Measurements from ENCODE around the gene RSRC1.

Gene RSRC1

GRCh38 chr3:158465074-158465473, 355.2 kb downstream of the RSRC1 start:
- no peak for TF ChIP-seq SNAI2 (CRISPR knock-in tag; IDR thresholded peaks at IDR 0.05)
- TF ChIP-seq TCF4 (CRISPR knock-in tag; IDR thresholded peaks at IDR 0.05; ENCODE audit: borderline replicate concordance) = no peak
- no peak for ATAC-seq

- no peak for TF ChIP-seq ZNF8 (CRISPR knock-in tag; IDR thresholded peaks at IDR 0.05)
- TF ChIP-seq ZNF565 (CRISPR knock-in tag; conservative IDR thresholded peaks at IDR 0.05; ENCODE audit: low read depth) = no peak
- no peak for TF ChIP-seq ESRRG (CRISPR knock-in tag; IDR thresholded peaks at IDR 0.05)
- no peak for TF ChIP-seq ZFP3 (CRISPR knock-in tag; IDR thresholded peaks at IDR 0.05)
- TF ChIP-seq GLIS3 (CRISPR knock-in tag; IDR thresholded peaks at IDR 0.05) = no peak
- TF ChIP-seq TCF4 (CRISPR knock-in tag; IDR thresholded peaks at IDR 0.05; ENCODE audit: borderline replicate concordance) = no peak
- no peak for TF ChIP-seq ZNF70 (CRISPR knock-in tag; IDR thresholded peaks at IDR 0.05)
- TF ChIP-seq ZC3H10 (CRISPR knock-in tag; IDR thresholded peaks at IDR 0.05) = no peak
- no peak for TF ChIP-seq POU6F1 (CRISPR knock-in tag; IDR thresholded peaks at IDR 0.05; ENCODE audit: borderline replicate concordance, low read depth)
- no peak for TF ChIP-seq BACH2 (CRISPR knock-in tag; IDR thresholded peaks at IDR 0.05; ENCODE audit: borderline replicate concordance)
- TF ChIP-seq TSHZ2 (CRISPR knock-in tag; IDR thresholded peaks at IDR 0.05) = no peak
- TF ChIP-seq PPARA (CRISPR knock-in tag; IDR thresholded peaks at IDR 0.05; ENCODE audit: borderline replicate concordance) = no peak
- peak; percentile 77 for ATAC-seq
These were observed 361.2 kb downstream of the RSRC1 start for GRCh38 chr3:158470944-158471638.

- no peak for TF ChIP-seq SNAI2 (CRISPR knock-in tag; IDR thresholded peaks at IDR 0.05)
- TF ChIP-seq ISL1 (CRISPR knock-in tag; IDR thresholded peaks at IDR 0.05) = peak; percentile 63; the same call in 1 of the 2 replicates
- no peak for TF ChIP-seq ZNF8 (CRISPR knock-in tag; IDR thresholded peaks at IDR 0.05)
- no peak for TF ChIP-seq ARNTL (CRISPR knock-in tag; IDR thresholded peaks at IDR 0.05; ENCODE audit: borderline replicate concordance, low read depth)
- no peak for TF ChIP-seq GLIS3 (CRISPR knock-in tag; IDR thresholded peaks at IDR 0.05)
- no peak for TF ChIP-seq TOX (CRISPR knock-in tag; IDR thresholded peaks at IDR 0.05; ENCODE audit: borderline replicate concordance)
- peak; percentile 31; the same call in 1 of the 2 replicates for TF ChIP-seq ZC3H10 (CRISPR knock-in tag; IDR thresholded peaks at IDR 0.05)
- no peak for TF ChIP-seq RARB (CRISPR knock-in tag; IDR thresholded peaks at IDR 0.05)
- no peak for TF ChIP-seq OSR1 (CRISPR knock-in tag; IDR thresholded peaks at IDR 0.05)
- no peak for TF ChIP-seq BACH2 (CRISPR knock-in tag; IDR thresholded peaks at IDR 0.05; ENCODE audit: borderline replicate concordance)
- no peak for TF ChIP-seq TCF4 (CRISPR knock-in tag; IDR thresholded peaks at IDR 0.05; ENCODE audit: borderline replicate concordance)
- no peak for TF ChIP-seq CSRNP3 (CRISPR knock-in tag; IDR thresholded peaks at IDR 0.05)
- no peak for TF ChIP-seq PATZ1 (CRISPR knock-in tag; IDR thresholded peaks at IDR 0.05; ENCODE audit: borderline replicate concordance)
- no peak for TF ChIP-seq ZFP30 (CRISPR knock-in tag; IDR thresholded peaks at IDR 0.05)
- TF ChIP-seq ZFP3 (CRISPR knock-in tag; IDR thresholded peaks at IDR 0.05) = no peak
- ATAC-seq = peak; percentile 84
These were observed 361.9 kb downstream of the RSRC1 start for GRCh38 chr3:158471639-158472294.

Measured in SK-N-SH treated with all-trans-retinoic acid at 6 μM for 48 hours (cell line).